HTERT RPE-1 (cell line): ENCODE results near the gene MORN5.

Experiments
- in situ Hi-C: fragments of 300-500 bp; cut with MboI; formaldehyde crosslinking; loops from 4 replicates; pipeline ENCODE4 v1.14.3; 2020; ENCODE audit warnings: low sequenced_read_pairs

The MORN5 gene

DNA sequence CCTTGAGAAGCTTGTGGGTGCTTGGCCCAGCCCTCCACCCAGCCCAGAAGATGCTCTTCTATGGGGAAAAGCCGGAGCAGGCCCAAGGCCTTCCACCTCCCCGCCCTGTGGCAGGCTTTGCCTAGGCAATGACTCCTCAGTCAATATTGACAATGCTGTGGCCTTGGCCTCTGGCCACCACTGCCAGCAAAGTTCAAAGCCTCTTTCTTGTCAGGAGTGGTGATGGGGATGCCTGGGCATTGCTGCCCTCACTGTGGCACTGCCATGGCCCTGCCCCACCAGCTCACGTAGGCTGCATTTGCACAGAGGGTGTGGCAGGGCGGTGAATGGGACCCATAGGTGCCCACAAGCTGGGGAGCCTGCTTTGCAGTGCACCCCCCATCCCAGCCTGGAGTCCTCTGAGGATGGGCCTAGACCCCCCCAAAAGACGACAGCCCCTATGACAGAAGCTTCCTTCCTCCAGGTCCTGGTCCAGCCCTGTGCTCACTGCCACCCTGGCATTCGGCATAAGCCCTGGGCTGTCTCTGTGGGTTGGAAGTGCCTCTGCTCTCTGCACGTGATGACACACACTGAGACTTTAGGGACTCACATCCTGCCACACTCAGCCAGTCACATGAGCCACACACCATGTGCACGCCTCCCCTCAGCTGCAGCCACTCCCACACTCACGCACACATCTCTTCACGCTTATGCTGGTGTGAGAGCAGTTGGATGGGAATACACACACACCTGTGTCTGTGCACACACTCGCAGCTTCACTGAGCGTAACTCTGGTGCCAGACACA lies 31.1 kb downstream of the MORN5 start:
- in situ Hi-C loops = no loop called here

DNA sequence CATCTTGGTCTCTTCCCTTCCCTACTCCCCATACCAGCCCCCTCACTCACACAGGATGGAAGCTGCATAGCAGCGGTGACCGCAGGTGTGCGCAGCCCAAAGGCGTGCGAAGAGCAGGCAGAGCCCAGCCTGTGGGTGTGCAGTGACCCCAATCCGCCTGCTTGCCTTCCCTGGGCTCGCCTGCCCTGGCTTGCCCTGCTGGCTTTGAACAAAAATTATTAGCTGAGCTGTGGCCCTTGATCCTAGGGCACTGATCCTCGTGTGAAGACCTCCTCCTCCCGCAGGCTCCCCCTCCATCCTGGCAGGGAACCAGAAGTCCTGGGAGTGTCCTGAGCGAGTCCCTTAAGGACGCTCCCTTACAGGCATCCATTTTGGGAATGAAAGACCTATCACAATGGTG lies 31.9 kb downstream of the MORN5 start:
- in situ Hi-C loops = no loop called here

- in situ Hi-C loops = no loop called here
These were observed 32.7 kb downstream of the MORN5 start for GRCh38 chr9:122192261-122192875.

DNA sequence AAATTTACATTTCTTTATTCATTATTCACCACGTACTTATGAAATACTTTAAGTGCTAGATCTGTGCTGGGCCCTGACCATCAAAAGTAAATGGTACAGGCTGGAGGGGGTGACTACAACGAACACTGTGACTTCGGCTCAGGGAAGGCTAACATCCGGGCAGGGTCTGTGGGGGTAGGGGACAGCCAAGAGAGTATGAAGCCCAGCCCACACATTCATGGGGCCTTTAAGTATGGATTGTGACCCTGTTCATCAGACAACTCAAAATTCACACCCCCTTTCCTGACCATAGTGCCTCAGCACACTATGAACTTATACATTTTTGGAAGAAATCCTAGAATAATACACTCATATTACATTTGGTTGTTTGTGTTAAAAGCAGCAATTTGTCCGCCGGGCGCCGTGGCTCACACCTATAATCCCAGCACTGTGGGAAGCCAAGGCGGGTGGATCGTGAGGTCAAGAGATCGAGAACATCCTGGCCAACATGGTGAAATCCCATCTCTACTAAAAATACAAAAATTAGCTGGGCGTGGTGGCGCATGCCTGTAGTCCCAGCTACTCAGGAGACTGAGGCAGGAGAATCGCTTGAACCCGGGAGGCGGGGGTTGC lies 33.3 kb downstream of the MORN5 start:
- in situ Hi-C loops = no loop called here

- in situ Hi-C loops = no loop called here
These were observed 33.9 kb downstream of the MORN5 start for GRCh38 chr9:122193651-122194050.

GRCh38 chr9:122195875-122196274 lies 36.2 kb downstream of the MORN5 start:
- in situ Hi-C loops = no loop called here

DNA sequence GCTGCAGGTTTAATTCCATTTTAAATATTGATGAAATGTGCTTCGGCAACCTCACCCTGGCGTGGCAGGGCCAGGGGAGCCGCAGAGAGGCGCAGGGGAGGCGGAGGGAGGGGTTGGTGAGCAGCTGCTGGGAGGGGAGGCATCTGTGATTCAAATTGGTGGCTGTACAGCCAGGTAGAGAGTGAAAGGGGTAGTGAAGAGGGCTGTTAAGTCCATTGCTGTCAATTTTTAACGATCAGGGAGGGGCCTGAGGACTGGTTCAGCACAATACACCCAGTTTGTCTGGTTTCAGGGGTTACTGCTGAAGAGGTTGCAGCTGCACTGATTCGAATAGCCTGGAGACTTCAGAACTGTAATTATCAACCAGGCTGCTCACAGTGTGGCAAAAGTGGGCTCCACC lies 37.7 kb downstream of the MORN5 start:
- in situ Hi-C loops = no loop called here

- in situ Hi-C loops = no loop called here
These were observed 38.2 kb downstream of the MORN5 start for GRCh38 chr9:122197882-122198281.

DNA sequence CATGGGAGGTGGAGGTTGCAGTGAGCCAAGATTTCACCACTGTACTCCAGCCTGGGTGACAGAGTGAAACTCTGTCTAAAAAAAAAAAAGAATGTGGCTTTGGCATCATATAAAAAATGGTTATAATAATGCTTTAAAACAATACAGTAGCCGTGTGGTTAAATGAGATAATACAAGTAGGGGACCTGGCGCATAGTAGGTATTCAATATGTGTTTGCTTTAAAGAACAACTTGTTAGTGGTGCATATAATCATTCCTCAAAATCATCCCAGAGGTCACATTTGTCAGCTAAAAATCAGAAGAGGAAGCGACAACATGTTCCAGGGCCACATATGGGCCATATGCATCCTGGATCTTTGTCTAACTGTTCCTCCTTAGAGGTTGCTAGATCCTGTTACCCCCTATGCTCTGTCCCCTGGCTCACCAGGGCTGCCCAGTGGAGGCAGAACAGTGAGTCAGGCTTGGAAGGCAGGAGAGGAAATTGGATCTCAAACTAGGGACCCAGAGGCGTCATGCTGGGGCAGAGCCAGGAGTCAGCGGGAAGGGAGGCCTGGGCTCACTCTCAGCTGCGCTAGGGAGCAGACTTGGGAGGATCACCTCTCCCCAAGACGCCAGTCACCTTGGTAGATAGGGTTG lies 41.4 kb downstream of the MORN5 start:
- in situ Hi-C loops = no loop called here

DNA sequence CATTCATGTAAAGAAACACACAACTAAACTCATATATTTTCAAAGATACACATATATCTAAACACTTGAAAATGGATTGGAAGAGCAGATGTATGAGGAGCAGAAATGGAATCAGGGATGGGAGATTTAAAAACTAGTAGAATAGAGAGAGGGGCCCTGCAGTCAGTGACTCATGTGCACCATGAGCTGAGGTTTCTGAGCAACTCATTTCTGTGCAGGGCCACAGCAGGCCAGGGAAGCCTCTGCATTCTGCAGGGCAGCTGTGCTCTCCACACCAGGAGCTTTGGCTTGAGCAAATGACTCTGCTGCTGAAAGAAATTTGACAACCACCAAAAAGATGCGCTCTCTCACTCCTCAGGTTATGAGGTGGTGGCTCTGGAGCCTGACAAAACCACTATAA lies 41.9 kb downstream of the MORN5 start:
- in situ Hi-C loops = no loop called here

GRCh38 chr9:122202111-122202510 lies 42.4 kb downstream of the MORN5 start:
- in situ Hi-C loops = no loop called here

DNA sequence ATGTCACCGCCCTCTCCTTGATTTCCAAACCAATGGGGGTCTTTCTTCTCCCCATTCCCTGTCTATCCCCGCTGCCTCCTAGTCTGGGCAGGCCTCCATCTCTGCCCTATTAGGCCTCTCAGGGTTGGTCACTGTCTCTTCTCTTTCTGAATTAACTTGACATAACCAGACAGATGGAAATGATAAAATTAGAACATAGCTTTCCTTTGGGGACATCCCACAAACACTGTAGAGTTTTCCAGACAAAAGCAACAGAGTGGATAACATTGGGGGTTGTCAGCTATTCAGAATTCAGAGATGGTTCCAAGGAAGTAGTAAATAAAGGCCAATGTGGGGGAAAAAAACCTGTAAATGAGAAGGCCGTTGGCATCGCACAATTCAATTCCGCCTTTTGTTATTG lies 44.3 kb downstream of the MORN5 start:
- in situ Hi-C loops = no loop called here

DNA sequence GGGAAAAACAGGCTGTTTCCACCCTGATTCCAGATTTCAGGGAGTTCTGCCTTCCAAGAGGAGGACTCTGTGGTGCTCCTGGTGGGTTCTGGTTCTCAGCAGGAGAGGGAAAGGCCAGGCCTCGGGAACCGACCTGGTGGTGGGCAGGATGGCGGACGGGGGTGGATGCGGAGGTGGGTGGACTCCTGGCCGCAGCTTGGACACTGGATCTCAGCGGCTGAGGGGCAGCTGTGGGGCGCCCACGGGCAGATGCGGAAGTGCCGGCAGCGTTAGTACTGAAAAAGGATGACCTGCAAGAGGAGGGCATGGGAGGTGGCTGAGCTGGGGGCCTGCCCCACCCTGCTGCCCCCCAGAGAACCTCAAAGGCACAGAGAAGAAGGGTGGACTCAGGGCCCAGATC lies 44.8 kb downstream of the MORN5 start:
- in situ Hi-C loops = no loop called here

DNA sequence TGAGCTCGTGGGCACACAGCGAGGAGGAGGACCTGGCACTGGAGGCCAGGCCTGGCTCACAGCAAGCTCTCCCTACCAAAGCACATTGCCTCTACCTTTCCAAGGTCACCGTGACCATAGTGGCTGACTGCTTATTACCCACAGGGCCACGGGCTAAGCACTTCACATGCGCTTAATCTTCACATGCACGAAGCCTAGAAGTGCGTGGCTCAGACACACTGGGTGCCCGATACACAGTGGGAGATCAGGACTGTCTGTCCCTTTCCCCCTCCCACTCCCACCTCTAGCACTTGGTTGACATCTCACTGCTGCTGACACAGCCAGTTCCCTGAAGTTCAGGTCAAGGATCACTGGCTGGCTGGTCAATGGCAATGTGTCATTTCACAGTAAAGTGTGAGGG lies 45.5 kb downstream of the MORN5 start:
- in situ Hi-C loops = no loop called here

- in situ Hi-C loops = no loop called here
These were observed 46.7 kb downstream of the MORN5 start for GRCh38 chr9:122206118-122207046.

DNA sequence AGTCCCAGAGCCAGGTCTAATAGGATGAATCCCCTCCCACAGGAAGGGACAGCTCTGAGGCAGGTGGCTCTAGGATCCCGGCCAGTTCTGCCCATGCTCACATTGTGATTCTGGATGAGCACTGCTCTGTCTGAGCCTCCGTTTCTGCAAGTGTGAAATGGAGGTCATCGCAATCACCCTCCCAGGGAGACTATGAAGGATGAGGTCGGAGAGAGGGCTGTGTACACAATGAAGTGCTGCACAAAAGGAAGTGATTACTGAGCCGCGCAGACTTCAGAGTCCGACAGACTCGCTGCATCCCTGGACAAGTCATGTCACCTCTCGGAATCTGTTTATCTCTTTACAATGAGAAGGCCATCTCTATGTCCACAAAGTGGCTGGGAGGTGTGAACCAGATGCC lies 47.4 kb downstream of the MORN5 start:
- in situ Hi-C loops = no loop called here

DNA sequence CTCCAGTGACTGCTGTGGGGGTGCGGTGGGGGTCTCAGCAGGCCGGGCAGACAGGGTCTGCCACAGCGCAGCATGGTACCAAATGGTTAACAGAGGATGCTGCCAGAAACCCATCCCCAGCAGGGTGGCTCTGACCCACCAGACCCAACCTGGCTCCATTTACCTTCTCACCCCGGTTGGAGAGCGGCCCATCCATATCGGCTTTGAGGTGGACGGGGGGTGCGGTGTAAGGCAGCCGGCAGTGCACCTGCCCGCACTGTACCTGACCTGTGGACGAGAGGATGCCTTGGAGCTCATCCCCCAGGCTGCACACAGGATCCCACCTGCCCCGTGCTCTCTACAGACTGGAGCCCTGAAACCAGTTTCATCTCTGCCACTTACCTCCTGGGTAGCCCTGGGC lies 49.7 kb downstream of the MORN5 start:
- in situ Hi-C loops = no loop called here

DNA sequence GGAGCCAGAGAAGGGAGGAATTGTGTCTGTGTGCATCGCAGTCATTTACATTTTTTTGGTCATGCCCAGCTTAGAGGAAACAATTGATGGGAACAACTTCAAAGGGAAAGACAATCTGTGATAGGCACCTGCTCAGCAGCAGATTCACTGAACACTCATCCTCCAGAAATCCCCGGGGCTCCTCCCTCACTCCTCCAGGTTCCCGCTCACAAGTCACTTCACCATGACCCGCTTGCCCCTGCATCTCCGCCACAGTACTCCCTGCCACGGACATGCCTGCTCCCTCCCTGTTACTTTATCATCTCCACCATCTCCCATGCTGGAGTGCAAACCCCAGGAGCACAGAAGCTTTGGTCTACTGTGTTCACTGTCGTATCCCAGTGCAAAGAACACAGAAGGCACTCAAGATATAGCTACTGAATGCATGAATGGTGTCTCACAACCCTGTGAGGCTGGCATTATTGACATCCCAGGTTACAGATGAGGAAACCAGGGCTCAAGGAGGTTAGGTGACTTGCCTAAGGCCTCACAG lies 52.8 kb downstream of the MORN5 start:
- in situ Hi-C loops = no loop called here

DNA sequence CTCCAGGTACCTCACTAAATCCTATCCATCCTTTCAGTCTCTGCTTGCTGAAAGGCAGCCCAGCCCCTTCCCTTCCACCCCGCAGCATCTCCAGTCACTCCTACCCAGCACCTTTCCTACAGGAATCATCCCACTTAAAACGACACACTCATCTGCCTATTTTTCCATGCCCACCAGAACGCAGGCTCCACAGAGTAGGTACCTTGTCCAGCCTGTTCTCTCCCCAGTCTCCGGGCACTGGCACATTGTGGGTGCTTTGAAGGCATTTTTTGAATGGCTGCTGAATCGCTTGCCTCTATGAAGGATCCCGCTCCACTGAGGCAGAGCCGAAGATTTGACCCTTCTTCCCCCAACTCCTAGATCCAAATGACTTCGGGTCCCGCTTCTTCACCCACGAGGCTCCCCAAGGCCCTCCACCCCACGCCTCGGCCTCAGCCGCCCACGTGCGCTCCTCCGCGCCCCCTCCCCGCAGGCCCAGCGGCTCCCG lies 53.4 kb downstream of the MORN5 start:
- in situ Hi-C loops = no loop called here
